ENCODE data around the gene UBE2U. TPM values are rescaled to one million over a fixed set of nuclear protein-coding genes. Genes with fewer than 3 reads are reported as not detected.

UBE2U gene
- total and polyA plus RNA-seq, 2 experiments from 2014 or later = not detected

GRCh38 chr1:64280001-64280400 is 76.6 kb downstream of the UBE2U start:
- no peak overlapping the region for H3K27ac ChIP-seq
- no peak overlapping the region for H2AFZ ChIP-seq
- H3K4me1 ChIP-seq (ENCODE audit: insufficient read depth) = no peaks in the 10 kb centered on the region
- H3K9me3 ChIP-seq (ENCODE audit: low read depth) = no peaks in the 10 kb centered on the region
- H3K4me2 ChIP-seq (ENCODE audit: unreplicated experiment) = no peak overlapping the region
- no peak overlapping the region for H3K9ac ChIP-seq
- no peaks in the 10 kb centered on the region for H3K27me3 ChIP-seq (replicated peaks; ENCODE audit: insufficient read depth)
- in situ Hi-C loops (cut with MboI) = loop anchor here (10.0 kb wide), 1 partner anchor 535 kb away; no protein-coding TSS in a partner anchor
- no peak for DNase-seq
- no peak overlapping the region for H3K4me3 ChIP-seq
- no peaks in the 10 kb centered on the region for H3F3A ChIP-seq (ENCODE audit: insufficient read depth)
- 89 to 90% methylated on average over 4 of the region's 4 CpGs for WGBS, 2 experiments (ENCODE audit: low coverage in 1 of 2, low lambda C conversion rate in 2 of 2, missing lambda C conversion rate in 2 of 2)
- H4K20me1 ChIP-seq (ENCODE audit: insufficient read depth) = no peaks in the 10 kb centered on the region
- H3K9me2 ChIP-seq (ENCODE audit: insufficient read depth) = peaks cover 4% of the 10 kb centered on the region; the same call in 1 of the 2 replicates
- H3K36me3 ChIP-seq (ENCODE audit: low read depth) = no peaks in the 10 kb centered on the region
- TF ChIP-seq EZH2phosphoT487 (IDR thresholded peaks at IDR 0.05; ENCODE audit: insufficient read depth, low read depth) (no peak), EZH2 (IDR thresholded peaks at IDR 0.05; ENCODE audit: insufficient read depth, poor library complexity, severe bottlenecking) (no peak)
- H3K79me2 ChIP-seq (ENCODE audit: insufficient read depth) = no peaks in the 10 kb centered on the region

GRCh38 chr1:64282351-64282750 is 78.9 kb downstream of the UBE2U start:
- Histone ChIP-seq H3K27me3 (replicated peaks; ENCODE audit: insufficient read depth) (no peaks in the 10 kb centered on the region), H2AFZ (no peak overlapping the region), H3K4me1 (ENCODE audit: insufficient read depth) (no peaks in the 10 kb centered on the region), H3K9ac (no peak overlapping the region), H4K20me1 (ENCODE audit: insufficient read depth) (no peaks in the 10 kb centered on the region), H3K4me3 (no peak overlapping the region), H3K36me3 (ENCODE audit: low read depth) (no peaks in the 10 kb centered on the region), H3F3A (ENCODE audit: insufficient read depth) (no peaks in the 10 kb centered on the region), H3K27ac (no peak overlapping the region), H3K9me2 (ENCODE audit: insufficient read depth) (peaks cover 4% of the 10 kb centered on the region; the same call in 1 of the 2 replicates), H3K4me2 (ENCODE audit: unreplicated experiment) (no peak overlapping the region), H3K9me3 (ENCODE audit: low read depth) (no peaks in the 10 kb centered on the region), H3K79me2 (ENCODE audit: insufficient read depth) (no peaks in the 10 kb centered on the region)
- no peak for TF ChIP-seq EZH2phosphoT487 (IDR thresholded peaks at IDR 0.05; ENCODE audit: insufficient read depth, low read depth)
- no peak for TF ChIP-seq EZH2 (IDR thresholded peaks at IDR 0.05; ENCODE audit: insufficient read depth, poor library complexity, severe bottlenecking)
- in situ Hi-C loops (cut with MboI) = loop anchor here (10.0 kb wide), 1 partner anchor 532 kb away; no protein-coding TSS in a partner anchor
- no peak for DNase-seq
- 36% methylated on average over 4 of the region's 4 CpGs for WGBS, 2 experiments (ENCODE audit: low coverage in 1 of 2, low lambda C conversion rate in 2 of 2, missing lambda C conversion rate in 2 of 2)

DNA sequence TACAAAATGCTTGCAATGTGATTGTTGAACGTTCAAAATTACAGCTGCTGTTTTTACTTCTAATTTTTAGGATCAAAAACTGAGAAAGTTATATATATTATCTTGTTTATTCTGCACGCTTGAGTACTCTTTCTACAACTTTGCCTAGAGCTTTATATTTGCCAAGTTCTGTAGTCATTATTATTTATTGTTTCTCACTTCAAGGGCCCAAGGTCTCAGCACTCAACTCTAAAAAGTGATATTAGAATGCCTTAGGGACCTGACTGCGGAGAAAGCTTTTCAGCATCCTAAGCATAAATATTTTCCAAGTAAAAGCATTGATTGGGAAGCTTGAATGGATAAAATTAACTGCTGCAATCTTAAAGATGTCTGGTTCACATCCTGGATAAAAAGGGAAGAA is 83.6 kb downstream of the UBE2U start:
- DNase-seq = no peak
- no peaks in the 10 kb centered on the region for H3K4me1 ChIP-seq (ENCODE audit: insufficient read depth)
- no peak overlapping the region for H3K27ac ChIP-seq
- no peaks in the 10 kb centered on the region for H3K36me3 ChIP-seq (ENCODE audit: low read depth)
- H3K9me2 ChIP-seq (ENCODE audit: insufficient read depth) = no peaks in the 10 kb centered on the region
- H3K9ac ChIP-seq = no peak overlapping the region
- TF ChIP-seq EZH2phosphoT487 (IDR thresholded peaks at IDR 0.05; ENCODE audit: insufficient read depth, low read depth) (no peak), EZH2 (IDR thresholded peaks at IDR 0.05; ENCODE audit: insufficient read depth, poor library complexity, severe bottlenecking) (no peak)
- H3K4me2 ChIP-seq (ENCODE audit: unreplicated experiment) = no peak overlapping the region
- no peaks in the 10 kb centered on the region for H4K20me1 ChIP-seq (ENCODE audit: insufficient read depth)
- H3K9me3 ChIP-seq (ENCODE audit: low read depth) = no peaks in the 10 kb centered on the region
- H3K27me3 ChIP-seq (replicated peaks; ENCODE audit: insufficient read depth) = no peaks in the 10 kb centered on the region
- no peaks in the 10 kb centered on the region for H3K79me2 ChIP-seq (ENCODE audit: insufficient read depth)
- no peaks in the 10 kb centered on the region for H3F3A ChIP-seq (ENCODE audit: insufficient read depth)
- H2AFZ ChIP-seq = no peak overlapping the region
- 52 to 57% methylated on average over 3 of the region's 3 CpGs for WGBS, 2 experiments (ENCODE audit: low coverage in 1 of 2, low lambda C conversion rate in 2 of 2, missing lambda C conversion rate in 2 of 2)
- no peak overlapping the region for H3K4me3 ChIP-seq
- in situ Hi-C loops (cut with MboI) = loop anchor here (10.0 kb wide), 1 partner anchor 528 kb away; no protein-coding TSS in a partner anchor

DNA sequence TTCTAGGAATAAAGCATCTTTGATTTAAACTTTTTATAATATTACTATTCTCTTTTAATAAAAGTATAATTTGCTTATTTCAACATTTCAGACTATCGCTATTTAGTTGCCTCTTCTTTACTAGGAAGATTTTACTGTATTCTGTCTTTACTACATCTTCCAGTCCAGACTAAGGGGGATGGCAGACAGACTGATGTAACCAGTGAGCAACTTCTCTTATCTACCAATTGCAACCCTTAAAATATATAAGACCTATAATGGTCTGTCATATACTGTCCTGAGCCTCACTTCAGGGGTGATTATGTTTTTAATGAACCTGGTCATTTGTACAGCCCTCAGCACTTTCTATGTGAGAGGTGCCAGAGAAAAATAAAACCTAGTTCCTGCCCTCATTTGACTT is 87.0 kb downstream of the UBE2U start:
- 97% methylated on average over 1 of the region's 1 CpG for WGBS, 2 experiments (ENCODE audit: low coverage in 1 of 2, low lambda C conversion rate in 2 of 2, missing lambda C conversion rate in 2 of 2)
- H3K4me3 ChIP-seq = no peak overlapping the region

More for the DNA sequence above, 87.0 kb downstream of the UBE2U start:
- Histone ChIP-seq H2AFZ (no peak overlapping the region), H3K9ac (no peak overlapping the region), H4K20me1 (ENCODE audit: insufficient read depth) (no peaks in the 10 kb centered on the region), H3K4me1 (ENCODE audit: insufficient read depth) (0 out of 2 replicates have a peak, but pooled peaks cover 3% of the 10 kb centered on the region), H3K9me3 (ENCODE audit: low read depth) (no peaks in the 10 kb centered on the region), H3K4me2 (ENCODE audit: unreplicated experiment) (no peak overlapping the region), H3K79me2 (ENCODE audit: insufficient read depth) (no peaks in the 10 kb centered on the region), H3K9me2 (ENCODE audit: insufficient read depth) (no peaks in the 10 kb centered on the region), H3K27me3 (replicated peaks; ENCODE audit: insufficient read depth) (no peaks in the 10 kb centered on the region), H3K27ac (no peak overlapping the region), H3F3A (ENCODE audit: insufficient read depth) (no peaks in the 10 kb centered on the region), H3K36me3 (ENCODE audit: low read depth) (no peaks in the 10 kb centered on the region)
- no peak for DNase-seq
- in situ Hi-C loops (cut with MboI) = no loop called here
- TF ChIP-seq EZH2phosphoT487 (IDR thresholded peaks at IDR 0.05; ENCODE audit: insufficient read depth, low read depth) (no peak), EZH2 (IDR thresholded peaks at IDR 0.05; ENCODE audit: insufficient read depth, poor library complexity, severe bottlenecking) (no peak)

All from GM23248 (cell line).